ENCODE results near the gene PEX11G.

GRCh38 chr19:7528192-7528519, 39.3 kb upstream of the PEX11G start:
- TF ChIP-seq NR1H2 (CRISPR knock-in tag; IDR thresholded peaks at IDR 0.05) (no peak), CREB1 (CRISPR knock-in tag; IDR thresholded peaks at IDR 0.05) (no peak), NFATC4 (CRISPR knock-in tag; IDR thresholded peaks at IDR 0.05) (no peak), CTCF (IDR thresholded peaks at IDR 0.05) (no peak), ERG (CRISPR knock-in tag; IDR thresholded peaks at IDR 0.05) (no peak), ZSCAN18 (CRISPR knock-in tag; IDR thresholded peaks at IDR 0.05) (no peak), ATF3 (CRISPR knock-in tag; conservative IDR thresholded peaks at IDR 0.05) (no peak)

All from WTC11 (cell line).